HepG2 (cell line): ENCODE results near the gene MDM4. TPM values are rescaled to one million over a fixed set of nuclear protein-coding genes. Genes with fewer than 3 reads are reported as not detected.

Source experiments
- ATAC-seq: fragments of 200-7000 bp; cut with Tn5 transposase; 3 replicates; pipeline ENCODE4 v1.9.1; 2020; ENCODE audit warnings: mild to moderate bottlenecking, moderate library complexity
- BruUV-seq: library from RNA; stranded (reverse); fragments of 400-500 nt; replicated peaks from 2 replicates; lab custom pipeline; 2021; lab: Mats Ljungman, UMichigan
- CTCF ChIA-PET: fragments of 300-600 bp; formaldehyde crosslinking; extraction: SDS; loops from one replicate; lab custom pipeline; 2021; ENCODE audit warnings: low total read pairs, inconsistent platforms, low intra/inter-chr PET ratio; lab: Yijun Ruan, JAX
- POLR2A ChIA-PET: fragments of 350-600 bp; sonication (Branson Sonifier 250); formaldehyde crosslinking; loops from one replicate; lab custom pipeline; 2020; ENCODE audit warnings: antibody characterized with exemption, inconsistent platforms; lab: Yijun Ruan, JAX
- DNase-seq: peaks from one replicate; pipeline ENCODE4 v3.0.0-alpha.2; 2015; ENCODE audit warnings: low spot score
- FAIRE-seq: peaks from 3 replicates; lab custom pipeline; 2011; peaks lifted over from hg19 to GRCh38; lab: Jason Lieb, UNC
- H2AFZ ChIP-seq: one replicate; pipeline ENCODE4 v1.6.1; 2011; ENCODE audit warnings: low read length, inconsistent platforms
- H3K27ac ChIP-seq: fragments of 300-600 bp; 3 replicates; pipeline ENCODE4 v1.8.0; 2011; ENCODE audit warnings: mixed run types, mild to moderate bottlenecking, mixed read lengths, low read length, inconsistent platforms; ENCODE audit not compliant: insufficient read depth; ENCODE audit errors: extremely low read length
- H3K27me3 ChIP-seq, 2 experiments: fragments of 200-600 bp in 1 of 2; 2 replicates in 1 of 2; 3 replicates in 1 of 2; pipeline versions ENCODE4 v1.6.0 to v1.8.0; 2011; ENCODE audit warnings: low read length in 2 of 2, mild to moderate bottlenecking in 2 of 2, moderate library complexity in 2 of 2, inconsistent platforms in 1 of 2; ENCODE audit not compliant: insufficient read depth in 2 of 2, control insufficient read depth in 1 of 2
- H3K36me3 ChIP-seq, 2 experiments: fragments of 200-600 bp in 1 of 2; replicated peaks in 1 of 2; 2 replicates in 1 of 2; 3 replicates in 1 of 2; pipeline versions ENCODE4 v1.5.1 to v1.8.0; 2011; ENCODE audit warnings: low read length in 2 of 2, inconsistent platforms in 1 of 2; ENCODE audit not compliant: insufficient read depth in 2 of 2, control insufficient read depth in 1 of 2
- H3K4me1 ChIP-seq: 2 replicates; pipeline ENCODE4 v1.5.1; 2012; ENCODE audit warnings: low read length, inconsistent platforms; ENCODE audit not compliant: insufficient read depth
- H3K4me2 ChIP-seq: 2 replicates; pipeline ENCODE4 v1.6.0; 2011; ENCODE audit warnings: low read depth, low read length, inconsistent platforms
- H3K4me3 ChIP-seq, 3 experiments: fragments of 200-600 bp in 1 of 3; sonication (generic), shearing (Covaris generic) in 1 of 3; replicated peaks in 1 of 3; 2 replicates each; pipeline ENCODE4 v1.5.1; 2011 to 2016; ENCODE audit warnings: low read length in 3 of 3, inconsistent platforms in 2 of 3, low read depth in 2 of 3, mild to moderate bottlenecking in 2 of 3, control low read depth in 1 of 3, mixed read lengths in 1 of 3; ENCODE audit not compliant: insufficient read depth in 1 of 3
- H3K79me2 ChIP-seq: one replicate; pipeline ENCODE4 v1.6.1; 2011; ENCODE audit warnings: low read length, inconsistent platforms; ENCODE audit not compliant: insufficient read depth
- H3K9ac ChIP-seq: 2 replicates; pipeline ENCODE4 v1.6.0; 2011; ENCODE audit warnings: mild to moderate bottlenecking, low read depth, low read length, inconsistent platforms; ENCODE audit not compliant: insufficient read depth
- H3K9me3 ChIP-seq: 2 replicates; pipeline ENCODE4 v1.5.1; 2012; ENCODE audit warnings: mild to moderate bottlenecking, low read length
- H4K20me1 ChIP-seq: 2 replicates; pipeline ENCODE4 v1.6.0; 2011; ENCODE audit warnings: inconsistent platforms, mild to moderate bottlenecking, low read length, moderate library complexity; ENCODE audit not compliant: insufficient read depth
- ARID2 ChIP-seq: sonication (generic); formaldehyde crosslinking; IDR thresholded peaks from 2 replicates; pipeline ENCODE4 v1.8.1; 2022; ENCODE audit warnings: mild to moderate bottlenecking, missing genetic modification reagents, borderline replicate concordance
- CEBPG ChIP-seq: IDR thresholded peaks from 2 replicates; pipeline ENCODE4 v1.6.1; 2016
- CHD2 ChIP-seq: IDR thresholded peaks from 2 replicates; pipeline ENCODE4 v1.6.1; 2011; ENCODE audit warnings: low read depth, low read length, improper control_type of control experiment
- GATAD2A ChIP-seq: IDR thresholded peaks from 2 replicates; pipeline ENCODE4 v1.6.1; 2016
- HCFC1 ChIP-seq: fragments of 150-350 bp; IDR thresholded peaks from 2 replicates; pipeline ENCODE4 v1.6.1; 2014; ENCODE audit warnings: low read depth, low read length
- MIER3 ChIP-seq: IDR thresholded peaks from 2 replicates; pipeline ENCODE4 v1.6.1; 2016; ENCODE audit warnings: missing compliant biosample characterization, borderline replicate concordance
- SIX1 ChIP-seq: sonication (generic); formaldehyde crosslinking; IDR thresholded peaks from 2 replicates; pipeline ENCODE4 v1.4.0; 2020; ENCODE audit warnings: missing genetic modification reagents, borderline replicate concordance
- SMYD3 ChIP-seq: sonication (generic); formaldehyde crosslinking; IDR thresholded peaks from 2 replicates; pipeline ENCODE4 v1.8.1; 2023; ENCODE audit warnings: mild to moderate bottlenecking, missing genetic modification reagents
- SNAPC2 ChIP-seq: sonication (generic); formaldehyde crosslinking; IDR thresholded peaks from 2 replicates; pipeline ENCODE4 v1.8.1; 2022; ENCODE audit warnings: mild to moderate bottlenecking, missing genetic modification reagents
- SOX6 ChIP-seq, 2 experiments: fragments of 450-650 bp in 1 of 2; sonication (generic) in 1 of 2; formaldehyde crosslinking in 1 of 2; IDR thresholded peaks; 2 replicates each; pipeline versions ENCODE4 v1.4.0 to v1.6.1; 2017 to 2020; ENCODE audit warnings: antibody characterized with exemption in 1 of 2, mild to moderate bottlenecking in 1 of 2, missing genetic modification reagents in 1 of 2
- TBP ChIP-seq: sonication (generic); formaldehyde crosslinking; IDR thresholded peaks from 2 replicates; pipeline ENCODE4 v1.5.0; 2020; ENCODE audit warnings: missing genetic modification reagents
- ZBTB1 ChIP-seq: sonication (generic); formaldehyde crosslinking; IDR thresholded peaks from 2 replicates; pipeline ENCODE4 v1.4.0; 2020; ENCODE audit warnings: missing genetic modification reagents, borderline replicate concordance
- ZFP41 ChIP-seq: sonication (generic); formaldehyde crosslinking; IDR thresholded peaks from 2 replicates; pipeline ENCODE4 v1.4.0; 2020; ENCODE audit warnings: mild to moderate bottlenecking, missing genetic modification reagents, borderline replicate concordance
- ZNF101 ChIP-seq: sonication (generic); formaldehyde crosslinking; IDR thresholded peaks from 2 replicates; pipeline ENCODE4 v1.4.0; 2020; ENCODE audit warnings: mild to moderate bottlenecking, low read depth, missing genetic modification reagents, borderline replicate concordance
- ZNF12 ChIP-seq: sonication (generic); formaldehyde crosslinking; IDR thresholded peaks from 2 replicates; pipeline ENCODE4 v1.5.0; 2020; ENCODE audit warnings: missing genetic modification reagents
- ZNF570 ChIP-seq: sonication (generic); formaldehyde crosslinking; IDR thresholded peaks from 2 replicates; pipeline ENCODE4 v1.4.0; 2020; ENCODE audit warnings: mild to moderate bottlenecking, missing genetic modification reagents, borderline replicate concordance
- WGBS: methylation state at CpG from one replicate; pipeline ENCODE4 v1.1.6; 2017; ENCODE audit warnings: low lambda C conversion rate; 5-methylcytosine and 5-hydroxymethylcytosine counted together
- in situ Hi-C: cut with HindIII; loops from 2 replicates; pipeline ENCODE4 v1.10.0; 2017; ENCODE audit warnings: low pct_unique_long_range_greater_than_20kb; ENCODE audit not compliant: extremely low pct_ligation_motif_present
- intact Hi-C: fragments of 100-400 bp; cut with micrococcal nuclease; formaldehyde crosslinking; loops from one replicate; pipeline ENCODE4 v1.10.0; 2022; ENCODE audit not compliant: unreplicated experiment
- polyA plus RNA-seq, 8 experiments: library from polyadenylated mRNA; depleted of rRNA in 3 of 8; stranded (reverse) in 7 of 8; unstranded in 1 of 8; fragments of >200 nt; fragmentation: Illumina TruSeq in 4 of 8; extraction: Trizol in 4 of 8; gene quantifications; 2 replicates each; pipeline versions ENCODE4 v1.2.1 to v1.2.3, GENCODE V29; 2011 to 2016; ENCODE audit warnings: low read depth in 4 of 8, missing spikeins in 1 of 8, mixed read lengths in 1 of 8; ENCODE audit not compliant: insufficient read depth in 1 of 8
- total RNA-seq, 5 experiments: library from RNA; depleted of rRNA; stranded (reverse); fragments of >200 nt; fragmentation: Illumina TruSeq; extraction: Trizol; gene quantifications; 2 replicates each; pipeline ENCODE4 v1.2.3, GENCODE V29; 2016; ENCODE audit warnings: low read depth in 1 of 5
- TF ChIP-seq, protein P1 (sequence below): IDR thresholded peaks from 2 replicates; pipeline ENCODE4 v1.6.1; 2012; ENCODE audit warnings: low read depth, low read length, improper control_type of control experiment

Gene MDM4
- total and polyA plus RNA-seq, 2 of the 13 experiments (the other 11 are each of a cell fraction or from before 2014, with no cell fraction given), result 14.9 to 19.0 TPM

DNA sequence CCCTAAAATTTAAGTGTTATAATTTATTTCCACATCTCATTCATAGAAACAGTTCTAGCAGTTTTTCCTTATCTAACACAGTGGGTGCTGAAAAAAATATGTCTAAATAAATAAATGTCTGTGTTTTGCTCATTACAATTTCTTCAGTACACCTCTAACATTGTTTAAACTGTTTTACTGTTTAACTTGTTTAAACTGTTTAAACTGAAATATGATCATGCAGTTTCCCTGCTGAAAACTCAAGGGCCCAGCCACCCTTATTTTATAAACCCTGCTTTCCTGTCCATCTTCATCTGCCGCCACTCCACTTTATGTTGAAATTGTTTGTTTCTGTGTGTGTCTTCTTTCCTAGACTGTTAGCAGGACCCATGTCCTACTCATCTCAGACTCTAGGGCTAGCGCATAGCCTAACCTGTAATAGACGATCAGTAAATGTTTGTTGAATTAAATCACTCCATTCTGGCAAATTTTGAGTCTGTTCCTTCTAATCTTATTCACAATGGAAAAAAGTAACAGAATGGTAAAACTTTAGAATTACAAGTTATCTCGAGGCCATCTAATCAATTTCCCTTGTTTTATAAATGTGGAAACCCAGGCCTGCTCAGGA, 12.2 kb upstream of the MDM4 start:
- H3K36me3 ChIP-seq, result no peaks in the 10 kb centered on the region
- FAIRE-seq (no peak), DNase-seq (peak; percentile 55), ATAC-seq (peak; percentile 58)
- no peaks in the 10 kb centered on the region for H3K79me2 ChIP-seq
- H3K4me3 ChIP-seq, result peak overlapping the region; percentile 8 to 56 (median 41); a peak in 3 of 6 replicates
- CTCF ChIA-PET, result interaction anchor here (1.0 to 5.8 kb wide), 5 partner anchors 10 to 72 kb away, joined by 3 to 78 read pairs (median 11); partner anchors contain the start of gene PIK3C2B
- peaks cover 0 to 11% of the 10 kb centered on the region in 2 experiments; a peak in 2 of 5 replicates for H3K27me3 ChIP-seq
- in situ Hi-C loops (loop anchor here (5.0 kb wide), 1 partner anchor 57 kb away; no protein-coding TSS in a partner anchor), intact Hi-C loops (loop anchor here (1.0 to 10.0 kb wide), 5 partner anchors 23 to 359 kb away; no protein-coding TSS in a partner anchor)
- under 1% methylated on average over 4 of the region's 4 CpGs for WGBS
- no peaks in the 10 kb centered on the region for H4K20me1 ChIP-seq
- peak overlapping the region; percentile 2 for H2AFZ ChIP-seq
- POLR2A ChIA-PET, result interaction anchor here (1.5 to 4.6 kb wide), 3 partner anchors 10 to 12 kb away, joined by 6 to 103 read pairs (median 13); partner anchors contain the start of genes MDM4 and PIK3C2B
- no peaks in the 10 kb centered on the region for H3K9me3 ChIP-seq
- peak overlapping the region; percentile 4 for H3K27ac ChIP-seq
- no peak overlapping the region for H3K9ac ChIP-seq
- peaks cover 39% of the 10 kb centered on the region for H3K4me1 ChIP-seq
- H3K4me2 ChIP-seq, result peak overlapping the region; percentile 84
- no TSS peak for BruUV-seq
- TF ChIP-seq, protein P1, sequence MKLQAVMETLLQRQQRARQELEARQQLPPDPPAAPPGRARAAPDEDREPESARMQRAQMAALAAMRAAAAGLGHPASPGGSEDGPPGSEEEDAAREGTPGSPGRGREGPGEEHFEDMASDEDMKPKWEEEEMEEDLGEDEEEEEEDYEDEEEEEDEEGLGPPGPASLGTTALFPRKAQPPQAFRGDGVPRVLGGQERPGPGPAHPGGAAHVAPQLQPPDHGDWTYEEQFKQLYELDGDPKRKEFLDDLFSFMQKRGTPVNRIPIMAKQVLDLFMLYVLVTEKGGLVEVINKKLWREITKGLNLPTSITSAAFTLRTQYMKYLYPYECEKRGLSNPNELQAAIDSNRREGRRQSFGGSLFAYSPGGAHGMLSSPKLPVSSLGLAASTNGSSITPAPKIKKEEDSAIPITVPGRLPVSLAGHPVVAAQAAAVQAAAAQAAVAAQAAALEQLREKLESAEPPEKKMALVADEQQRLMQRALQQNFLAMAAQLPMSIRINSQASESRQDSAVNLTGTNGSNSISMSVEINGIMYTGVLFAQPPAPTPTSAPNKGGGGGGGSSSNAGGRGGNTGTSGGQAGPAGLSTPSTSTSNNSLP, result 0 out of 2 replicates have a peak, but pooled peaks have one; percentile 10
- TF ChIP-seq CHD2 (no peak), ZNF12 (CRISPR knock-in tag) (peak; percentile 71), HCFC1 (no peak), SOX6 (IDR thresholded peaks at IDR 0.05) (no peak), SOX6 (CRISPR knock-in tag; IDR thresholded peaks at IDR 0.05) (peak; percentile 30; the same call in 1 of the 2 replicates), ZBTB1 (no peak), ARID2 (CRISPR knock-in tag) (peak; percentile 45; the same call in 1 of the 2 replicates), SMYD3 (CRISPR knock-in tag) (0 out of 2 replicates have a peak, but pooled peaks have one; percentile 24), SIX1 (CRISPR knock-in tag) (peak; percentile 75; the same call in 1 of the 2 replicates), GATAD2A (CRISPR knock-in tag) (peak; percentile 40; the same call in 1 of the 2 replicates), ZNF101 (CRISPR knock-in tag) (no peak), CEBPG (peak; percentile 15; the same call in 1 of the 2 replicates), ZFP41 (CRISPR knock-in tag) (no peak), TBP (CRISPR knock-in tag) (no peak), MIER3 (CRISPR knock-in tag) (no peak), SNAPC2 (CRISPR knock-in tag) (0 out of 2 replicates have a peak, but pooled peaks have one; percentile 29), ZNF570 (CRISPR knock-in tag) (no peak)
